Activated B cell treated with CpG ODN at 0.5 μM for 24 hours (primary cell): ENCODE data around the gene NCOA1. TPM values are rescaled to one million over a fixed set of nuclear protein-coding genes. Genes with fewer than 3 reads are reported as not detected.

ENCODE experiments used
- ATAC-seq: fragments of 200-7000 bp; cut with Tn5 transposase; one replicate; pipeline ENCODE4 v1.10.0; 2021; ENCODE audit warnings: low read depth, mild to moderate bottlenecking, moderate library complexity
- CTCF ChIA-PET: fragments of 350-600 bp; sonication (Branson Sonifier 250); formaldehyde crosslinking; loops from one replicate; lab custom pipeline; 2021; ENCODE audit warnings: antibody characterized with exemption; lab: Charles Lee
- POLR2A ChIA-PET: fragments of 350-600 bp; sonication (Branson Sonifier 250); formaldehyde crosslinking; loops from one replicate; lab custom pipeline; 2021; ENCODE audit warnings: antibody characterized with exemption; lab: Charles Lee
- DNase-seq: peaks from one replicate; pipeline ENCODE4 v3.0.0; 2022
- H3K27ac Mint-ChIP-seq: one replicate; pipeline ENCODE4 v1.8.0; 2020; ENCODE audit warnings: mixed read lengths
- H3K27me3 Mint-ChIP-seq: one replicate; pipeline ENCODE4 v1.8.0; 2021; ENCODE audit warnings: mixed read lengths
- H3K36me3 Mint-ChIP-seq: one replicate; pipeline ENCODE4 v1.8.0; 2021; ENCODE audit warnings: low read depth, mixed read lengths
- H3K4me1 Mint-ChIP-seq: one replicate; pipeline ENCODE4 v1.8.0; 2021; ENCODE audit warnings: mixed read lengths
- H3K4me3 Mint-ChIP-seq: one replicate; pipeline ENCODE4 v1.8.0; 2020; ENCODE audit warnings: mild to moderate bottlenecking, mixed read lengths
- H3K9me3 Mint-ChIP-seq: one replicate; pipeline ENCODE4 v1.8.0; 2020; ENCODE audit warnings: mixed read lengths
- intact Hi-C: fragments of 100-400 bp; cut with micrococcal nuclease; formaldehyde crosslinking; loops from one replicate; pipeline ENCODE4 v1.15.1; 2024
- total RNA-seq: library from RNA; stranded (reverse); gene quantifications from 2 replicates; pipeline ENCODE4 v1.2.3, GENCODE V29; 2022
- TF ChIP-seq, protein P1 (sequence below): fragments of 200-600 bp; IDR thresholded peaks from one replicate; pipeline ENCODE4 v1.8.0; 2022; ENCODE audit warnings: antibody characterized with exemption, mild to moderate bottlenecking

Gene NCOA1
- total RNA-seq, 1 donor from 2014 or later = 49.5 TPM

GRCh38 chr2:24495451-24495850, 4.4 kb downstream of the NCOA1 start:
- ChIA-PET POLR2A (interaction anchor here (0.6 to 1.4 kb wide), 5 partner anchors 11 to 235 kb away, joined by 3 to 11 read pairs (median 3); no protein-coding TSS in a partner anchor), CTCF (interaction anchor here (1.1 kb wide), 1 partner anchor 35 kb away, joined by 3 read pairs; no protein-coding TSS in a partner anchor)
- ATAC-seq (no peak), DNase-seq (no peak)
- no peak overlapping the region for H3K4me3 Mint-ChIP-seq
- no peaks in the 10 kb centered on the region for H3K36me3 Mint-ChIP-seq
- H3K4me1 Mint-ChIP-seq = peaks cover 30% of the 10 kb centered on the region
- H3K9me3 Mint-ChIP-seq = no peaks in the 10 kb centered on the region
- no peak overlapping the region for H3K27ac Mint-ChIP-seq
- TF ChIP-seq, protein P1, sequence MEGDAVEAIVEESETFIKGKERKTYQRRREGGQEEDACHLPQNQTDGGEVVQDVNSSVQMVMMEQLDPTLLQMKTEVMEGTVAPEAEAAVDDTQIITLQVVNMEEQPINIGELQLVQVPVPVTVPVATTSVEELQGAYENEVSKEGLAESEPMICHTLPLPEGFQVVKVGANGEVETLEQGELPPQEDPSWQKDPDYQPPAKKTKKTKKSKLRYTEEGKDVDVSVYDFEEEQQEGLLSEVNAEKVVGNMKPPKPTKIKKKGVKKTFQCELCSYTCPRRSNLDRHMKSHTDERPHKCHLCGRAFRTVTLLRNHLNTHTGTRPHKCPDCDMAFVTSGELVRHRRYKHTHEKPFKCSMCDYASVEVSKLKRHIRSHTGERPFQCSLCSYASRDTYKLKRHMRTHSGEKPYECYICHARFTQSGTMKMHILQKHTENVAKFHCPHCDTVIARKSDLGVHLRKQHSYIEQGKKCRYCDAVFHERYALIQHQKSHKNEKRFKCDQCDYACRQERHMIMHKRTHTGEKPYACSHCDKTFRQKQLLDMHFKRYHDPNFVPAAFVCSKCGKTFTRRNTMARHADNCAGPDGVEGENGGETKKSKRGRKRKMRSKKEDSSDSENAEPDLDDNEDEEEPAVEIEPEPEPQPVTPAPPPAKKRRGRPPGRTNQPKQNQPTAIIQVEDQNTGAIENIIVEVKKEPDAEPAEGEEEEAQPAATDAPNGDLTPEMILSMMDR = no peak
- no peaks in the 10 kb centered on the region for H3K27me3 Mint-ChIP-seq
- intact Hi-C loops = no loop called here

- TF ChIP-seq, protein P1 = no peak
- Mint-ChIP-seq H3K4me3 (no peak overlapping the region), H3K9me3 (no peaks in the 10 kb centered on the region), H3K27me3 (no peaks in the 10 kb centered on the region), H3K36me3 (no peaks in the 10 kb centered on the region), H3K27ac (no peak overlapping the region), H3K4me1 (peaks cover 30% of the 10 kb centered on the region)
- ATAC-seq (no peak), DNase-seq (no peak)
- CTCF ChIA-PET = no interaction called here
- POLR2A ChIA-PET = no interaction called here
- intact Hi-C loops = no loop called here
These were observed 5.9 kb downstream of the NCOA1 start for GRCh38 chr2:24496959-24497358.

DNA sequence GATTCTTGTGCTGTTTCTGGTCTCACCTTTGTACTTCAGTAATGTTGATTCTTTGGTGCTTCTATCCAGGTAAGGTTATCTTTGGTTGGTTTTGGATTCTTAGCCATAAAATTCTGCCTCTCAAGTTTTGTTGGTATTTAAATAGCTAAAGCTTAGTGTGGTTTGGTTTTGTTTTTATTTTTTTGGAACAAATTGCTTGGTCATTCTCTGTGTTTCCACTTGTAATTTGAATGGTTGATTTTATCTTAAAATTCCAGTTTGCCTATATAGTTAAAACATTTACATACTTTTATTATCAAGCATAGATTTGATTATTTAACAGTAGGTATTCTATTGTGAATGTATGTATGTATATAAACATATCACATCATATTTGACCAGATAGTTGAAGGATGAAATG, 6.6 kb downstream of the NCOA1 start:
- Mint-ChIP-seq H3K4me3 (no peak overlapping the region), H3K4me1 (peaks cover 29% of the 10 kb centered on the region), H3K36me3 (no peaks in the 10 kb centered on the region), H3K27ac (no peak overlapping the region), H3K27me3 (no peaks in the 10 kb centered on the region), H3K9me3 (no peaks in the 10 kb centered on the region)
- ChIA-PET CTCF (no interaction called here), POLR2A (no interaction called here)
- intact Hi-C loops = no loop called here
- ATAC-seq (no peak), DNase-seq (no peak)
- TF ChIP-seq, protein P1 = no peak

DNA sequence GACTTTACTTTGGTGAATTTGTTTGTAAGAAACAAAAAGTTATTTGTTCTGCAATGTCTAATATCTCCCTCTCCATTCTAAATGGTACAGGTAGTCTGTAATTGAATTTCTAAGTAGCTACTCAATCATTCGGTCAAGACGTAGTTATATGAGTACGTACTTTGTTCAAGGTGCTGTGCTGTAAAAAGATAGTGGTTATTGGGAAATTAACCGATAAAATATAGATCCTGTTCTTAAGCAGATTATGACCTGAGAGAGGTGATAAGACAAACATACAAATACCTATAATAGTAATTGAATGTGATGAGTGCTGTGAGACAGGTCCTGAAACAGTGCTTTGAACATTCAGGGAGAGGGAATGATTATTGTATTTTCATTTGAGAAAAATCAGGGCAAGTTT, 7.1 kb downstream of the NCOA1 start:
- intact Hi-C loops = no loop called here
- no peak for DNase-seq
- TF ChIP-seq, protein P1 = no peak
- Mint-ChIP-seq H3K27ac (no peak overlapping the region), H3K4me1 (peaks cover 27% of the 10 kb centered on the region), H3K4me3 (no peak overlapping the region), H3K36me3 (no peaks in the 10 kb centered on the region), H3K9me3 (no peaks in the 10 kb centered on the region), H3K27me3 (no peaks in the 10 kb centered on the region)
- ChIA-PET CTCF (no interaction called here), POLR2A (no interaction called here)
- ATAC-seq = no peak

DNA sequence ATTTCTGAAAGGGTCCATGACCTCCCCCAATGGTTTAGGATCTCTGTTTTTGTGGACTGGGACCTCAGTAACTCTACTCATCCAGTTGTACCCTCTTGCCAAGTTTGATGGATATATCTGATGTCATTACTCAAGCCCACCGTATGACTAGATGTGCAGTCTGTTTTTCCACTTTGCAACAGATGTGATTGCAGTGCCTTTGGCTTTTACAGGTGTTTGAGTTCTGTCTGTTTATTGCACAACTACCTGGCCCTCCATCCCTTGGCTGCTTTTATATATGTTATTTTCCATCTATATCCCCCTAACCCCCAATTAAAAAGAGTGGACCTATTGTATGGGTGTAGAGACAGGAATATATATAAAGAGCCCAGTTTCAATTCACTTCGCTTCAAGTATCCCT, 10.8 kb downstream of the NCOA1 start:
- TF ChIP-seq, protein P1 = no peak
- H3K4me1 Mint-ChIP-seq = peaks cover 27% of the 10 kb centered on the region

More for the DNA sequence above, 10.8 kb downstream of the NCOA1 start:
- Mint-ChIP-seq H3K4me3 (no peak overlapping the region), H3K9me3 (no peaks in the 10 kb centered on the region), H3K27ac (no peak overlapping the region), H3K27me3 (no peaks in the 10 kb centered on the region), H3K36me3 (no peaks in the 10 kb centered on the region)
- intact Hi-C loops = no loop called here
- ChIA-PET POLR2A (no interaction called here), CTCF (no interaction called here)
- no peak for DNase-seq
- no peak for ATAC-seq
